ENCODE data around the gene FMN1. TPM values are rescaled to one million over a fixed set of nuclear protein-coding genes. Genes with fewer than 3 reads are reported as not detected.
A peak's percentile ranks its signal among the peaks of the same experiment; 100 is the strongest.

Gene FMN1
- polyA plus RNA-seq, 2 of the 4 experiments (the other 2 are of a cell fraction), result 0.53 to 2.2 TPM

GRCh38 chr15:33204087-33204486 is 9.6 kb upstream of the FMN1 start:
- H3K4me1 ChIP-seq, result peaks cover 31% of the 10 kb centered on the region
- ChIA-PET CTCF (interaction anchor here (3.7 kb wide), 1 partner anchor 12 kb away, joined by 29 read pairs; no protein-coding TSS in a partner anchor), POLR2A (no interaction called here)
- no peak for DNase-seq (ENCODE audit: low read depth in 1 of 2, low spot score in 1 of 2)
- FAIRE-seq, result peak; percentile 51
- no peaks in the 10 kb centered on the region for H3K9me3 ChIP-seq
- no peak for TF ChIP-seq ESRRA (IDR thresholded peaks at IDR 0.05; ENCODE audit: borderline replicate concordance, low read length)
- TF ChIP-seq KDM5A (IDR thresholded peaks at IDR 0.05), result no peak
- no peak for TF ChIP-seq POLR2AphosphoS2 (conservative IDR thresholded peaks at IDR 0.05; ENCODE audit: low read length)
- TF ChIP-seq, protein P1, sequence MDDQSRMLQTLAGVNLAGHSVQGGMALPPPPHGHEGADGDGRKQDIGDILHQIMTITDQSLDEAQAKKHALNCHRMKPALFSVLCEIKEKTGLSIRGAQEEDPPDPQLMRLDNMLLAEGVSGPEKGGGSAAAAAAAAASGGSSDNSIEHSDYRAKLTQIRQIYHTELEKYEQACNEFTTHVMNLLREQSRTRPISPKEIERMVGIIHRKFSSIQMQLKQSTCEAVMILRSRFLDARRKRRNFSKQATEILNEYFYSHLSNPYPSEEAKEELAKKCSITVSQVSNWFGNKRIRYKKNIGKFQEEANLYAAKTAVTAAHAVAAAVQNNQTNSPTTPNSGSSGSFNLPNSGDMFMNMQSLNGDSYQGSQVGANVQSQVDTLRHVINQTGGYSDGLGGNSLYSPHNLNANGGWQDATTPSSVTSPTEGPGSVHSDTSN (IDR thresholded peaks at IDR 0.05), result no peak
- no peak for TF ChIP-seq EHMT2 (IDR thresholded peaks at IDR 0.05; ENCODE audit: low read depth)
- no peak for TF ChIP-seq RNF2 (IDR thresholded peaks at IDR 0.05; ENCODE audit: borderline replicate concordance, low read depth)
- TF ChIP-seq KDM1A (IDR thresholded peaks at IDR 0.05; ENCODE audit: low read depth), result no peak
- TF ChIP-seq NPAS2 (CRISPR knock-in tag; IDR thresholded peaks at IDR 0.05; ENCODE audit: borderline replicate concordance), result no peak
- TF ChIP-seq, protein P2, sequence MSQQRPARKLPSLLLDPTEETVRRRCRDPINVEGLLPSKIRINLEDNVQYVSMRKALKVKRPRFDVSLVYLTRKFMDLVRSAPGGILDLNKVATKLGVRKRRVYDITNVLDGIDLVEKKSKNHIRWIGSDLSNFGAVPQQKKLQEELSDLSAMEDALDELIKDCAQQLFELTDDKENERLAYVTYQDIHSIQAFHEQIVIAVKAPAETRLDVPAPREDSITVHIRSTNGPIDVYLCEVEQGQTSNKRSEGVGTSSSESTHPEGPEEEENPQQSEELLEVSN (IDR thresholded peaks at IDR 0.05; ENCODE audit: borderline replicate concordance, low read depth), result no peak
- no peak for TF ChIP-seq TP53 (CRISPR knock-in tag; IDR thresholded peaks at IDR 0.05)
- no peak for TF ChIP-seq FOXS1 (CRISPR knock-in tag; IDR thresholded peaks at IDR 0.05)
- no peak for TF ChIP-seq CEBPB (IDR thresholded peaks at IDR 0.05)
- TF ChIP-seq HMGXB4 (CRISPR knock-in tag; IDR thresholded peaks at IDR 0.05; ENCODE audit: borderline replicate concordance), result no peak
- no peak for TF ChIP-seq HDAC2 (IDR thresholded peaks at IDR 0.05)
- no peak for TF ChIP-seq HEYL (CRISPR knock-in tag; IDR thresholded peaks at IDR 0.05)
- TF ChIP-seq PHF8 (IDR thresholded peaks at IDR 0.05; ENCODE audit: borderline replicate concordance, low read depth), result no peak
- TF ChIP-seq JUNB (IDR thresholded peaks at IDR 0.05), result no peak
- TF ChIP-seq EHF (CRISPR knock-in tag; IDR thresholded peaks at IDR 0.05), result no peak
- no peak for TF ChIP-seq ZNF302 (CRISPR knock-in tag; IDR thresholded peaks at IDR 0.05)
- no peak overlapping the region for H3K4me2 ChIP-seq
- no peak overlapping the region for H3K4me3 ChIP-seq
- no peak overlapping the region for H3K27ac ChIP-seq
- no peak for ATAC-seq

DNA sequence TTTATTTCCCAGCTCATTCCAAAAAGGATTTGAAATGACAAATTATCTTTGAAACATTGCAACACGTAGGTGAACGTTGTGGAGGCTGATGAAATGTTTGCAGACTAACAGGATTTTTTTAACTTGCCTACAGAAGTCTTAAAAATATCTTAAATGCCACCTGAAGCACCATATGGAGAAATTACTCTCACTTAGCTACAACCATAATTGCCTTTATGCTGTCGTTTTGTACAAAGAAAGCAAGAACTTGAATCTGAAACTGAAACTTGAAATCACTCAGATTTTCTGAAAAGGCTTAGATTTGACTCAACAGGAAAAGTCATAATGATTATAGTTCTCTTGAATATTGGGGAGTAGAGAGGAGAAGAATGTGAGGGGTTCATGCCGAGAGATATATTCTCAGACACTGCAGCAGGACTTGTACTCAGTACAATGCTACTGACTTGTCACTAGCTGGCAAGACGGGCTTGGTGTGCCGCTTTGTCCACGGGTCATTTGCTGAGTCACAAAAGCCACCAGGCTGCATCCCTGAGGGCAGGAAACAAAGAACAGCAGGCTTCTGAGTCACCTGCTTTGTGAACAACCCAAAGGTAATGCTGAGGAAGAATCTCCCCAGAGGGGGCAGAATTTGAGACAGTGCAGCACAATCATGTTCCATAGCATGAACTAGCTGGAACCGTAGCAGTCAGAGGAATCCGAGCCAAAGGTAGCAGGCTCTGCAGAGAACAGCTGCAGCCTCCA is 7.1 kb upstream of the FMN1 start:
- peak; percentile 96 for ATAC-seq
- POLR2A ChIA-PET, result no interaction called here
- TF ChIP-seq GATA3 (IDR thresholded peaks at IDR 0.05; ENCODE audit: borderline replicate concordance) (no peak), CHD2 (IDR thresholded peaks at IDR 0.05; ENCODE audit: low read length, partially characterized antibody) (no peak), PHF8 (IDR thresholded peaks at IDR 0.05; ENCODE audit: borderline replicate concordance, low read depth) (no peak), ZFP36 (IDR thresholded peaks at IDR 0.05; ENCODE audit: borderline replicate concordance, partially characterized antibody) (no peak), CBX2 (IDR thresholded peaks at IDR 0.05; ENCODE audit: borderline replicate concordance, low read depth) (no peak), POLR2A (IDR thresholded peaks at IDR 0.05; ENCODE audit: low read length) (no peak), TP53 (CRISPR knock-in tag; IDR thresholded peaks at IDR 0.05) (no peak), FOXS1 (CRISPR knock-in tag; IDR thresholded peaks at IDR 0.05) (no peak), FOSL2 (IDR thresholded peaks at IDR 0.05) (peak; percentile 75), FOSL2 (CRISPR knock-in tag; IDR thresholded peaks at IDR 0.05) (peak; percentile 93), RCOR1 (IDR thresholded peaks at IDR 0.05; ENCODE audit: low read depth, low read length) (no peak), SMC3 (IDR thresholded peaks at IDR 0.05) (no peak; the same call in 2 of the 3 replicates), EP300 (IDR thresholded peaks at IDR 0.05) (0 out of 5 replicates have a peak, but pooled peaks of 1 of the 2 experiments have one; percentile 12), ZSCAN20 (CRISPR knock-in tag; IDR thresholded peaks at IDR 0.05) (no peak), ESRRA (IDR thresholded peaks at IDR 0.05; ENCODE audit: borderline replicate concordance, low read length) (no peak), ELK1 (IDR thresholded peaks at IDR 0.05; ENCODE audit: low read depth, low read length) (no peak), CEBPB (IDR thresholded peaks at IDR 0.05) (no peak; a peak in 1 of 4 replicates), NR3C1 (IDR thresholded peaks at IDR 0.05) (no peak)
- TF ChIP-seq, protein P3, sequence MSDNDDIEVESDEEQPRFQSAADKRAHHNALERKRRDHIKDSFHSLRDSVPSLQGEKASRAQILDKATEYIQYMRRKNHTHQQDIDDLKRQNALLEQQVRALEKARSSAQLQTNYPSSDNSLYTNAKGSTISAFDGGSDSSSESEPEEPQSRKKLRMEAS (IDR thresholded peaks at IDR 0.05), result peak; percentile 67; the same call in 1 of the 2 replicates
- TF ChIP-seq, protein P1 (IDR thresholded peaks at IDR 0.05), result no peak

More for the DNA sequence above, 7.1 kb upstream of the FMN1 start:
- peak; percentile 91 to 96 for DNase-seq (ENCODE audit: low read depth in 1 of 2, low spot score in 1 of 2)
- CTCF ChIA-PET, result interaction anchor here (0.6 to 4.0 kb wide), 14 partner anchors 8 to 552 kb away, joined by 3 to 28 read pairs (median 4); no protein-coding TSS in a partner anchor
- H3K27ac ChIP-seq, result peak overlapping the region; percentile 76
- no peaks in the 10 kb centered on the region for H3K9me3 ChIP-seq
- WGBS (ENCODE audit: missing lambda C conversion rate), result 2% methylated on average over 9 of the region's 9 CpGs
- peak overlapping the region; percentile 26 for H3K4me3 ChIP-seq
- FAIRE-seq, result peak; percentile 99
- peak overlapping the region; percentile 80 for H3K4me2 ChIP-seq
- peaks cover 31% of the 10 kb centered on the region for H3K4me1 ChIP-seq

All from A549 (cell line).